CMK (cell line): Measurements from ENCODE around the gene CFAP298.
"Not testable (repeated sequence)": the region's sequence is repeated elsewhere in the genome, so short reads cannot be mapped to it uniquely, and the experiment has no call there.

Experiments
- DNase-seq: peaks from one replicate; pipeline ENCODE4 v3.0.0-alpha.2; 2010; ENCODE audit warnings: low read depth

CFAP298 gene, protein sequence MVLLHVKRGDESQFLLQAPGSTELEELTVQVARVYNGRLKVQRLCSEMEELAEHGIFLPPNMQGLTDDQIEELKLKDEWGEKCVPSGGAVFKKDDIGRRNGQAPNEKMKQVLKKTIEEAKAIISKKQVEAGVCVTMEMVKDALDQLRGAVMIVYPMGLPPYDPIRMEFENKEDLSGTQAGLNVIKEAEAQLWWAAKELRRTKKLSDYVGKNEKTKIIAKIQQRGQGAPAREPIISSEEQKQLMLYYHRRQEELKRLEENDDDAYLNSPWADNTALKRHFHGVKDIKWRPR

DNA sequence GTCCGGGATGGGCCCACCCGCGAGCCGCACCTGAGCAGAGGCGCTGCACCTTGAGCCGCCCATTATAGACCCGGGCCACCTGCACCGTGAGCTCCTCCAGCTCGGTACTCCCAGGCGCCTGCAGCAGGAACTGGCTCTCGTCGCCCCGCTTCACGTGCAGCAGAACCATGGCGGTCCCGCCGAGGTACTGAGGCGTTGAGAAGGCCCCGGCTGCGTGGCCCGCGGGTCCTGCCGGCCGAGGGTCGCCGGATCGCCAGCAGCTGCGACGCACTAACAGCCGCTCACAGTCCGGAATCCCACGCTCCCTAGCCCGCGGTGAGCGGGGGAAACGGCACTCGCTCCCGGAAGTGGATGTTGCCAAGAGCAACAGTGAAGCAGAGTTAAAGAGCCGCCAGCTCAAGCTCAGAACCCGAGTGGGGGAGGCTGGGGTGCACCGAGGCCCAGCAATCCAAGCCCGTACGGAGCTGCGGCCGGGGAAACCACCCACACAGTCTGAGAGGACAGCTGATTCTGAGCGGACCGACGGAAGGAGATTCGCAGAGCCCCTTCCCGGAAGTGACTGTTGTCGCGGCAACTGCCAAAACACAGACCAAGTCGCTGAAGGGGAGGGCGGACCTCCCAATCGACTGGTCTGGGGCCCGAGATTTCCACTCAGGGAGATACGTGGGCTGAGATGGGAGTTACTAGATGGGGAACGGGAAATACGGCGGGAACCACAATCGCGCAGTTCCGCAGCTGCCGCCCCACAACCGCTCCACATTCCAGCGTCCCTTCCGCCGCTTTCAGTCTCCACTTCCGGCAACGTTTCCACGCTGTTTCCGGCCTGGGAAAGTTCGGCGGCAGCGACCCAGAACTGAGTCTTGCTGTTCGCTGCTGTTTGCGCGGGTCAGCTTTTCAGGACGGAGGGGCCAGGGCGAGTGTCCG, at the start of gene CFAP298:
TSS of gene CFAP298 (minus strand) at position 303 of the 924 bp plus-strand sequence. CDS start at position 169, 134 bp downstream.
- DNase-seq: peak; percentile 86

DNA sequence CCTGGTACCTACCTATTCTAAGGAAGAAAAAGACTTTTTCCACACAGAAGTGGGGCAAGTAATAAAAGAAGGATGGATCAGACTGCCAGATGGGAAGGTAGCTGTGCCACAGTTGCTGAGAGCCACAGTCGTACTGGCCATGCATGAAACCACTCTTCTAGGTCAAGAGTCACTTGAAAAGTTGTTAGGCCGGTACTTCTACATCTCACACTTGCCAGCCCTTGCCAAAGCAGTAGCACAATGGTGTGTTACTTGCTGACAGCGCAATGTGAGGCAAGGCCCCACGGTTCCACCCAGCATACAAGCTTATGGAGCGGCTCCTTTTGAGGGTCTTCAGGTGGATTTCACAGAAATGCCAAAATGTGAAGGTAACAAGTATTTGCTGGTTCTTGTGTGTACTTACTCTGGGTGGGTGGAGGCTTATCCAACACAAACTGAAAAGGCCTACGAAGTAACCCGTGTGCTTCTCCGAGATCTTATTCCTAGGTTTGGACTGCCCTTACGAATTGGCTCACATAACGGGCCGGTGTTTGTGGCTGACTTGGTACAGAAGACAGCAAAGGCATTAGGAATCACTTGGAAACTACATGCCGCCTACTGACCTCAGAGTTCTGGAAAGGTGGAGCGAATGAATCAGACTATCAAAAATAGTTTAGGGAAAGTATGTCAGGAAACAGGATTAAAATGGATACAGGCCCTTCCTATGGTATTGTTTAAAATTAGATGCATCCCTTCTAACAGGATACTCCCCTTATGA, 49.0 kb upstream of the CFAP298 start:
- not testable (repeated sequence) for DNase-seq

DNA sequence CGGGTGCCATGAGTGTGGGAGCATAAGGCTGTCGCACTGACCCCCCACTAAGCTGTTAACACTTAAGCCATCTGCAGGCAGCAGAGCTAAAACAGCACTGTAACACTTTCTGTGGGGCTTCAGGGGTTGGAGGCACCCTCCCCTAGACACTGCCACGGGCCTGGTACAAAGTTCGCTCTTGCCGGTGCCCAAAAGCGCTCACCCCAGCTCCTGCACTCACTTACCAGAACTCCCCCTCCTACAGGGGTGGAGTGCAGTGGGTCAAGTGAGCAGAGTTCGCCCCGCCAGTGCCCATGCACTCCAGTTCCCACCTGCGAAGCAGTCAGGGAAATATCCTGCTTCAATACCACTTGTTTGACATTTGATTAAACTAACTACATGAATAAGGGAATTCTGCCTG, 46.3 kb upstream of the CFAP298 start:
- DNase-seq: no peak

DNA sequence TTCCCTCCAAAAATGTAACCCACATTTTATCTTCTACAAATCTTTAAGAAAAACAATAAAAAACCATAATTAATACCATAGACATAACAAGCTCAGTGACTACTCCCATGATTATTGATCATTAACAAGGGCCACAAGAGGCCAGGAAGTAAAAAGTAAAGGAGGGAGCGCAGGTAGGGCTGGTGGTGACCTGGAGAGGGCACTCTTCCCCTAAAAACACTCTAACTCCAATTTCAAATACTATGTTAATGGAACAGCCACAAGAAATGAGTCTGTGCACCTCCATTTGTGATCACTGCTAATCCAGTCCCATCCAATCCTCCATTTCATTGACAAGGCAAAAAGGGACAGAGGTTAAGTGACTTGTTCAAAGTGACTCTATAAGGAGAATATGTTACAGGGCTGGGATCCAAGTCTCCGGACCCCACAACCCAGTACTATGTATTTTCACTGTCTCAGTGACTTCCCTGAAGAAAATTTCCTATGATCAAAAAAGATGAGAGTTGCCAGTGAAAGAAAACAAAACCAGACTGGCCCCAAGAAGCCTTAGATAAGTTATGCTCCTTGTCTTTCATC, 41.2 kb upstream of the CFAP298 start:
- no peak for DNase-seq

DNA sequence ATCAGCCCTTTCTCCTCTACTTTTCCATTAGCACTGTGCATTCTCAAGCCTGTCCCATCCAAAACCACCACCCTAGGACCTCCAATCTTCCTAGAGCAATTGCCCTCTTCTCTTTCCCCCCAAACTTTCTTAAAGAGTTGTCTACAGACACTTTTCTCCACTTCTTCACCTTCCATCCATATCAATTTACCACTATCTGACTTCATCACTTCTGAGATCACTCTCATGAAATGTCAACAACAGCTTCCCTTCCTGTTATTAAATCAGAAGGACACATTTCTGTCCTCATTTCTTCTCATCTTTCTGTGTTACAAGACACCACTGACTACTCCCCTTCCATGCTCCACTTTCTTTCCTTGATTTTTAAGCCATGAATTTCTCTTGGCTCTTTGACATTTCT, 36.0 kb upstream of the CFAP298 start:
- no peak for DNase-seq

DNA sequence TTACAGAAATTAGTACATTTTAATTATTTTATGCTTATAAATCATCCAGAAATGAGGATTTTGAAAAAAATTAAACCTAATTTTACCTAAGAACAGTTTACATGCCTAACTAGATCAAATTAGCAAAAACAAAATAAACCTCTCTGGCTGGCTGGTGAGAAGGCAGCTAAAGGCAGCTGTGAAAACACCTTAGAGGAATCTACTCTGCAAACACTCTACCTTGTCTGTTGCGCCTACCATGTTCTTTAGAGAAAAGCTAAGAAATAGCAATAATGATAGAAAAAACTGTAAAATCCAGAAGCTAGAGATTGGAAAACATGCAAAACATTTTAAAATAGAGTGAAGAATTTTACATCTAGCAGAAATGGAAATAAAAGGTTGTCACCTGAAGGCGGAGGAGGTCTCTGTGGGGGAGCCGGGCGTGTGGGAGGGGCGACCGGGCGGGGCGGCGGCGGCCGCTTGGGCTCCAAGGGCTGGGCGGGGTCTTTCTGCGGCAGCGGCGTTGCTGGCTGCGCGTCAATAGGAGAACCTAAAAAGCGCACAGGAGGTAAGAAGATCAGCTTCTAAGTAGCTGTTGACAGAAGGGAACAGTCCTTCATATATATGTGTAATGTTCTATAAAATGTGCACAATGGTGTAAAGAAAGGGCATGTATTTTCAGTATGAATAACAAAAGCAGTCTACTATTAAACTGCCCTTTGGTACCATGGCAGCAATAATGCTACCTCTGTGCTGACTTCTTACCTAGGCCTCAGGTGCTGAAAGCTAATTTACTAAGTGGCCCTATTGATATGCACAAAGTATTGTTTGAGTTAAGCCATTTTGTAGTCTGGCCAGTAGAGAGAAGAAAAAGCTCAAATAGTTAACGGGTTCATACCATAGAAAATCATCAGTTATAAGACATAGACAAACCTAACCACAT, 33.3 kb upstream of the CFAP298 start:
- no peak for DNase-seq

DNA sequence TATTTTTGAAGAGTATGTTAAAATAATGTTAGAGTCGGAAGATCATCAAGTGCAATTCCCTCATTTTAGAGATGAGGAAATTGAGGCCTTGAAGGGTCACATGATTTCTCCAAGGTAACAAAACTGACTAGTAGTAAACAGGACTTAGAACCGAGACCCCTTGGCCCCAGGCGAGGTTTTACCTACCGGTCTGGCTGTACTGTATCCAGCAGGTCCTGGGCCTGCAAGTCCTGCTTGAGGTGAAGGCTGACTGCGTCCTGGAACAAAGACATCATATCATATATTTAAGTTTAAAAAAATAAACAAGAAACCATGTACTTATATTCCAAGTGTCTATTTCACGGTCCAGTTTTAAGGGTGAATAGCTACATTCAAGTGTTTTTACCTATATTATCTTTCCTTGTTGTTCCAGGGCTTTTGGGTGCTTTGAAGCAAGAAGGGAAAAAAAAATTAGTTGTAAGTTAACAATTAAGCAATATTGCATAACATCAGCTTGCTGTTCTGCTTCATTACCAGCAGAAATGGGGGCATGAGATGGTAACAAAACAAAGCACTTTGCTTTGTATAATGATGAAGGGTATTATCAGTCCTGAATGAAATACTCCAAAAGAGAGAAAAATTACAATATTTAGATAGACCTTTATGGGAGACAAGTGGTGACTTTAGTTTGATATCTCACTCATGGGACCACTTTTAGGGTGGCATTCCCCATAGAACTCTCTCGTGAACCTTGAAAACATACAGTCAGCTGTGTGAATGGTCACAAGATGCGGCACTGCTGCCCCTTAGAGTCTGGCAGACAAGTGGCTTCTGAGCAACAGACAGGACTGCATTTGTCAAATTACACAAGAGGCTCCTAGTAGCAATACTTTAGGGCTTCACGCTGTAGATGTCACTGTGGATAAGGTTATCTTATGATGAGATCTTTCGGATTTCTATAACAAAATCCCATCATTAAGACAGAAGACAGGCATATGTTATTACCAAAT, 29.8 kb upstream of the CFAP298 start:
- DNase-seq: no peak

DNA sequence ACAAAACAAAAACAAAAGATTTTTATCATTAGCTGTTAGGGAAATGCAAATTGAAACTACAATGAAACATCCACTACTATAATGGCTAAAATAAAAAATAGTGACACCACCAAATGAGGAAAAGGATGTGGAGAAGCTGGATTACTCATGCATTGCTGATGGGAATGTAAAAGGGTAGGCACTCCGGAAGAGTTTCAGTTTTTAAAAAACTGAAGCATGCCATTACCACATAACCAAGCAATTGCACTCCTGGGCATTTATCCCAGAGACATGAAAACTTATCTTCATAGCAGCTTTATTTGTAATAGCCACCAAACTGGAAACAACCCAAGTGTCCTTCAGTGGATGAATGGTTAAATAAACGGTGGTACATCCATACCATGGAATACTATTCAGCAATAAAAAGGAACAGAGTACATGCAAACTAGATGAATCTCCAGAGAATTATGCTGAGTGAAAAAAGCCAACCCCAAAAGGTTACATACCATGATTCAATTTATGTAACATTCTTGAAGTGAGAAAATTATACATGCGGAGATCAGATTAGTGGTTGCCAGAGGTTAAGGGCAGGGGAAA, 14.5 kb upstream of the CFAP298 start:
- no peak for DNase-seq

DNA sequence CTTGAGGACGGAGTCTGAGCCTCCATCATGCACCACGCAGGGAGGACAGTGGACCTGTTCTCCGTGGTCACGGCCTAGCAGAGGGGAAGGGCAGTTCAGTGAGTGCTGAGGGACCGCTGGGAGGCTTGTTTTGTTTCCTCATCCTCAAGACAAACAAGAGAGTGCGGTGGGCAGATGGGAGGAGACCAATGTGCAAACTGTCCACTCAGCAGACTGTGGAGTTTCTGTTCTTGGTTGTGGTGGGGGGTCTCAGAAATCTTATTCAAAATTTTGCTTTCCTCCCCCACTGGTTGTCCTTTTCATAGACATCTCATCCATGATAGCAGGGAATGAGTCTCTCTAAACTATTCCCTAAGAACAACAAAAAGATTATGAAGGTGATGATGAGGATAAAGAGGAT, 6.0 kb upstream of the CFAP298 start:
- not testable (repeated sequence) for DNase-seq

DNA sequence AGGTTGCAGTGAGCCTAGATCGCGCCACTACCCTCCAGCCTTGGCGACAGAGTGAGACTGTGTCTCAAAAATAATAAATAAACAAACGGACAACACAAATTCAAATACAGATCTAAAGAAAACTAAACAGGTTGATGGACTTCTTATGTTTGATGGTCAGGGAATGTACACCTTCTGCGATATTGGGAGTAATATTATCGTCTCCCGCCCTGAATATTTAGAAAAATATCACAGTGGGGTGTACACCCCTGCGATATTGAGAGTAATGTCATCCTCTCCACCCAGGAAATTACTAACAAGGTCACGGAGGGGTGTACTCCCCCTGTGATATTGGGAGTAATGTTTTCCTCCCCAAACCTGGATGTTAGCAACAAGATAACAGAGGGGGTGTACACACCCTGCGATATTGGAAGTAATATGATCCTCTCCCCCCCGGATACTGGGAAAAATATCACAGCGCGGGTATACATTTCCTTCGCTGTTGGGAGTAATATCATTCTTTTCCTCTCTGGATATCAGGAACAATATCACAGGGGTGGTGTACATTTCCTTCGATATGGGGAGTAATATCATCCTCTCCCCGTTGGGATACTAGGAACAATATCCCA, 1.4 kb upstream of the CFAP298 start:
- no peak for DNase-seq

DNA sequence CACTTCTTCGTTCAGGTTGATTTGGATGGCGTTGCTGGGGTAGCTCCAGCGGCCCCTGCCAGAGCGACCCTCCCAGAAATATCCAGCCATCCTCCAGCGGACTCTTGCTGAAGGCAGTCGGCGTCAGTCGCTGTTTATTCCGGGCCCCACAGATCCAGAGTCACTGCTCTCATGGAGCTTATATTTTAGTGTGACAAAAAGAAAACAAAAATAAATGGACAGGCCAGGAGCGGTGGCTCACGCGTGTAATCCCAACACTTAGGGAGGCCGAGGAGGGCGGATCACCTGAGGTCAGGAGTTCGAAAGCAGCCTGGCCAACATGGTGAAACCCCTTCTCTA, 791 bp upstream of the CFAP298 start:
- DNase-seq: no peak

DNA sequence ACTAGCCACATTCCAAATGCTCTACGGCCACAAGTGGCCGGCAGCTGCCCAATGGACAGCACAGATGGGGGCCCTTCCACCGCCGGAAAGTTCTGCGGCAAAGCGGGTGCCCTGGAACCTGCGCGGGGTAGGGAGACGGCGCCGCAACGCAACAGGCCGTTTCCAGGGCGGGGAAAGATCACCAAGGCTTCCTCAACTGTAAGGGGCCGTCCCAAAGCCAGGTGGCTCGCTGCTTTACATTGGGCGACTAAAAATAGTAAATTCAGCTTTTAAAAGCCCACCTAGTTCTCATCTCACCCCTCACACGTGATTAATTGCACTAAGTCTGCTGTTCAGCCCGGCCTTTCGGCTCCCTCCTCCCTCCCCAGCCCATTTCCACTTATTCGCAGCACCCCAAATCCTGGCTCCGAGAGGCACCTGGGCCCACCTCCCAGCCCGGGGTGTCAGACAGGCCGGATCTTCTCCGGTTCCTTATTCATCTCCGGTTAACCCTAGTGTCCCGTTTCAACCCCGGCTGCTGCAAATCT, 643 bp downstream of the CFAP298 start:
- DNase-seq: peak; percentile 15

DNA sequence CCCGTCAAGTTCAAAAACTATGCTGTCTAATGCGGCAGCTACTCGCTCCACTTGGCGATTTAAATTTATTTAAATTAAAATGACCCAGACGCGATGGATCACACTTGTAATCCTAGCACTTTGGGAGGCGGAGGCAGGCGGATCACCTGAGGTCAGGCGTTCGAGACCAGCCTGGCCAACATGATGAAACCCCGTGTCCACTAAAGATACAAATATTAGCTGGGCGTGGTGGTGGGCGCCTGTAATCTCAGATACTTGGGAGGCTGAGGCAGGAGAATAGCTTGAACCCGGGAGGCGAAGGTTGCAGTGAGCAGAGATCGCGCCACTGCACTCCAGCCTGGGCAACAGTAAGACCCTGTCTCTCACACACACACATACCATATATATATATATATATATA, 1.2 kb downstream of the CFAP298 start:
- DNase-seq: not testable (repeated sequence)

DNA sequence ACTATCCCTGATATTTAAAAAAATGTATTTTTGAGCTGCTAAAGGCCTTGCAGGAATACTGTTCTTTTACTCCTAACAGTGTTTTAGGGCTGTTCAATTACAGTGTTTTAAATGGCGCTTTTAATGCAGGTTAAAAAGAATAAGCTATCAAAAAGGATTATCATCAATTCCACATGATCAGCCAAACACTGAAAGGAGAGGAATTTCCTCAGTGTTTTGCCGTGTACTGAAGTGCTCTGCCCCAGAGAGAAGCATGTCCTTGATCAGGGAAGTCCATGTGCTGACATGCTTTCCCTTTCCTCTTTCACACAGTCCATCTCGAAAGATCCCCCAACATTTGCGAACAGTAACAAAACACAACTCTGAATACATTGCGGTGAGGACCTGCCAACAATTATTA, 3.3 kb downstream of the CFAP298 start:
- DNase-seq: no peak

DNA sequence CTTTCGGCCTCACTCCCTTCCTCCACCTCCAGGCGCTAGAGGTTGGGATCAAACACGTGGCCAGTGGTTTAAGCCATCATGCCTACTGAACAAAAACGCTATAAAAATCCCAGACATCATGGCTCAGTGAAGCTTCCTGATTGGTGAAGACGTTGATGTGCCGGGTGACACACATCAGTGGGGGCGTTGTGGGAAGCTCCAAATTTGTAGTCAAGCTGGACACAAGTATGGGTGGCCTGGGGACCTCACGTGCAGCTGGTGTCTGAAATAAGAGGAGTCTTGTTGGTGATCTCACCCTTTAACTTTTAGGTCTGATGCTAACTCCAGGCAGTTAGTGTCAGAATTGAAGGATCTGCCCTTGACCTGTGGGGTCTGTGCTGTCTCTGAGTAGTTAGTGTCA, 6.7 kb downstream of the CFAP298 start:
- no peak for DNase-seq

DNA sequence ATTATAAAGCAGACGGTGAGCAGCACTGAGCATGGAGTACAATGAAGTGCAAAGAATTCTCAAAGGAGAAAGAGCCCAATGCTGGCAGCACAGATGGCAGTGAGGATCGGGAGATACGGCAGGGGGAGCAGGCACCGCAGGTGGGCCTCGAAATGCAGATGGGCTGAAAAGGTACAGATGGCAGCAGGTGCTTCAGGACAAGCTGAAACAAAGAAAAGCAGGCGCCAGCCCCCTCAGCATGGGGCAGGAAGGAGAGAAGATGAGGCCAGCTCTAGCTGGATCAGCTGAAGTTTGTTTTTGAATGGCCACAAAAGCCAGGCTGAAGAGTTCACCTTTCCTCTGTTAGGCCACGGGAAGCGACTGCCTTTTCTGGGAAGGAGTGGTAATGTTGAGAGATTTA, 7.7 kb downstream of the CFAP298 start:
- no peak for DNase-seq

DNA sequence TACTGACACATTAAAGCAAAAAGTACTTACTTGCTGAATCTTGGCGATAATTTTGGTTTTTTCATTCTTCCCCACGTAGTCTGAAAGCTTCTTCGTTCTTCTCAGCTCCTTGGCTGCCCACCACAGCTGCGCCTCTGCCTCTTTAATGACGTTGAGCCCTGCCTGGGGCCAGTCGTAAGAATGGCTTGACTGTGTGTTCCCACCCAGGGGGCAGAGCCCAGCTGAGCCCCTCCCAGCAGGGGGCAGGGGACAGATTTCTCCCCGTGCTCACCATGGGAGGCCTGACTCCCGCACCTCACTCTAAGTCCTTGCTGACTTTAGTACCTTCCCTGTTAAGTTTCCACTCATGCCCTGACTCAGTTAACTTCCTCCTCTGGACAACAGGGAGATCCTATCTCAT, 9.0 kb downstream of the CFAP298 start:
- DNase-seq: no peak

DNA sequence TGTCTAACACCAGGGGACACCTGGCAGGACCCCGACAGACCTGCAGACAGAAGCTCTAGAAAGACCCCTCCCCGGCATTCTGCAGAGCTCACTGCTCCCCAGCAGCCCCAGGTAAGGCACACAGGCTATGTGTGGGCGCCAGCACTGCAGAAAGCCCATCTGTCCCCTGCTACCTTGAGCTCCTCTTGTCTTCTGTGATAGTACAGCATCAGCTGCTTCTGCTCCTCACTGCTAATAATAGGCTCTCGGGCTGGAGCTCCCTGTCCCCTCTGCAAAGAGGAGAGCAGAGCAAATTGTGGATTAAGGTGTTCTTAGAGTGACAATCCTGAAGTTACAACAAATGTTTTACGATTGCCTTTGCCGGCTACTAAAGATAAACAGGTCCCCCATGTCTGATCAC, 10.1 kb downstream of the CFAP298 start:
- no peak for DNase-seq

DNA sequence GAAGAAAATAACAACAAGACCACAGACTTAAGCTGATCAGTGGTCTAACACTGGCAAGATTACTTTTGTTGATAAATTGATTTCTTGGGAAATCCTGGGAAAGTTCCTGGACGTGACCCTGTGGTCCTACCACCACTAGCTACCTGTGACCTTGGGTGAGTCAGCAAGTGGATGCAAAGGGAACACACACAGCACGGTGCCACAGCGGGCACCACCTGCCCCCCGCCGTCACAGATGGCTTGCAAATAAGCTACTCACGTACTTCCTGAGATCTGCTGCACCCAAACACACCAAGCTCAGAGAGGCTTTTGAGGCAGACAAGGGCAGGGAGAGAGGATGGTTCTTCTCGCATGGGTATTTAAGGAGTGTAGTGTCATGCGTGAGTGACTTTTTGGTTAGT, 12.7 kb downstream of the CFAP298 start:
- DNase-seq: no peak
